ENCODE results near the gene PXMP2.

The PXMP2 gene

GRCh38 chr12:132640936-132641335, 46.5 kb upstream of the PXMP2 start:
- H4K20me1 ChIP-seq (ENCODE audit: insufficient read depth) = no peaks in the 10 kb centered on the region
- H3K9ac ChIP-seq = no peak overlapping the region
- H3K4me1 ChIP-seq (ENCODE audit: low read depth, poor library complexity, severe bottlenecking) = no peaks in the 10 kb centered on the region
- no peak overlapping the region for H3K4me2 ChIP-seq
- TF ChIP-seq, protein P1, sequence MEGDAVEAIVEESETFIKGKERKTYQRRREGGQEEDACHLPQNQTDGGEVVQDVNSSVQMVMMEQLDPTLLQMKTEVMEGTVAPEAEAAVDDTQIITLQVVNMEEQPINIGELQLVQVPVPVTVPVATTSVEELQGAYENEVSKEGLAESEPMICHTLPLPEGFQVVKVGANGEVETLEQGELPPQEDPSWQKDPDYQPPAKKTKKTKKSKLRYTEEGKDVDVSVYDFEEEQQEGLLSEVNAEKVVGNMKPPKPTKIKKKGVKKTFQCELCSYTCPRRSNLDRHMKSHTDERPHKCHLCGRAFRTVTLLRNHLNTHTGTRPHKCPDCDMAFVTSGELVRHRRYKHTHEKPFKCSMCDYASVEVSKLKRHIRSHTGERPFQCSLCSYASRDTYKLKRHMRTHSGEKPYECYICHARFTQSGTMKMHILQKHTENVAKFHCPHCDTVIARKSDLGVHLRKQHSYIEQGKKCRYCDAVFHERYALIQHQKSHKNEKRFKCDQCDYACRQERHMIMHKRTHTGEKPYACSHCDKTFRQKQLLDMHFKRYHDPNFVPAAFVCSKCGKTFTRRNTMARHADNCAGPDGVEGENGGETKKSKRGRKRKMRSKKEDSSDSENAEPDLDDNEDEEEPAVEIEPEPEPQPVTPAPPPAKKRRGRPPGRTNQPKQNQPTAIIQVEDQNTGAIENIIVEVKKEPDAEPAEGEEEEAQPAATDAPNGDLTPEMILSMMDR (conservative IDR thresholded peaks at IDR 0.05; ENCODE audit: low read depth, low read length) = no peak
- no peak overlapping the region for H2AFZ ChIP-seq (ENCODE audit: low read depth)
- H3K4me3 ChIP-seq (IDR thresholded peaks at IDR 0.05; ENCODE audit: insufficient read depth, low read depth, low read length) = no peak overlapping the region
- no peaks in the 10 kb centered on the region; the same call in 1 of the 2 replicates for H3K36me3 ChIP-seq (ENCODE audit: insufficient read depth)
- H3K79me2 ChIP-seq (ENCODE audit: insufficient read depth, low read depth) = no peaks in the 10 kb centered on the region
- H3K27ac ChIP-seq = no peak overlapping the region
- no peaks in the 10 kb centered on the region for H3K27me3 ChIP-seq (ENCODE audit: insufficient read depth, low read depth)

DNA sequence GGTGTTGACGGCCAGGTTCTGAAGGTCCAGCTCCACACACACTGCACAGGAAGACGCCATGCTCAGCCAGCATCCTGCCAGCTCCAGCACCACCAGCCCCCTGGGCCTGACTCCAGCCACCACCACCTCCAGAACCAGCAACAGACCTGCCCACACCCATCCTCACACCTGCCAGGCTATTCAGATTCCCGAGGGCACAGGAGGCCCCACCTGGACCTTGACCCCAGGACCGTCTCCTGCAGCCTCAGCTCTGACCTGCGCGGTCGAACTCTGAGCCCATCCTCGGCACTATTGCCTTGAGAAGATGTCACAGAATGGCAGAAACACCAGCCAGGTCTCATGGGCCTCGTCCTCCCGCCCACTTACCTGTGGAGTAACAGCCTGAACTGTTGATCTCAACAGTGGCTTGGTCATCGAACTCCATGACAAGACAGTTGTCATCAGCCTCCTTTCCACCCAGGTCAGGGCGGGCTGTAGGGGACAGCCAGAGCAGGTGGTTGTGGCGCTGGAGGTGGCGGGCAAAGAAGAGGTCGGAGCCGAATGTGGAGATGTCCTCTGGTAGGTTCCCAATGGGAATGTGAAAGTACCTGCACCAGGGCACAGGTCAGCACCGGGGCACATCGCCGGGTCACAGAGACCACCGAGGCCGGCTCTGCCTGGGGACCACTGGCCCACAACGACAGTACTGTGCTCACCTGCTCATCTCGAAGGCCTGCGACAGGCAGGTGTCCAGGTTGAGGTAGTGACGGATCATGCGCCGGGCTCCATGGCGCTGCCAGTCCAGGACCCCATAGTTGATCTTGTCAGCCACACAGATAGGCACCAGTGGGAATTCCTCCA, 45.4 kb upstream of the PXMP2 start:
- Histone ChIP-seq H3K27ac (no peak overlapping the region), H3K4me2 (no peak overlapping the region), H3K79me2 (ENCODE audit: insufficient read depth, low read depth) (no peaks in the 10 kb centered on the region), H3K4me3 (IDR thresholded peaks at IDR 0.05; ENCODE audit: insufficient read depth, low read depth, low read length) (no peak overlapping the region), H3K27me3 (ENCODE audit: insufficient read depth, low read depth) (no peaks in the 10 kb centered on the region), H3K36me3 (ENCODE audit: insufficient read depth) (no peaks in the 10 kb centered on the region; the same call in 1 of the 2 replicates), H3K4me1 (ENCODE audit: low read depth, poor library complexity, severe bottlenecking) (no peaks in the 10 kb centered on the region), H2AFZ (ENCODE audit: low read depth) (no peak overlapping the region), H4K20me1 (ENCODE audit: insufficient read depth) (no peaks in the 10 kb centered on the region), H3K9ac (no peak overlapping the region)
- TF ChIP-seq, protein P1 (conservative IDR thresholded peaks at IDR 0.05; ENCODE audit: low read depth, low read length) = no peak

GRCh38 chr12:132642846-132643835, 44.2 kb upstream of the PXMP2 start:
- H3K9ac ChIP-seq = no peak overlapping the region
- no peaks in the 10 kb centered on the region for H3K36me3 ChIP-seq (ENCODE audit: insufficient read depth)
- H3K4me2 ChIP-seq = no peak overlapping the region
- no peaks in the 10 kb centered on the region for H3K27me3 ChIP-seq (ENCODE audit: insufficient read depth, low read depth)
- no peaks in the 10 kb centered on the region for H3K79me2 ChIP-seq (ENCODE audit: insufficient read depth, low read depth)
- no peaks in the 10 kb centered on the region for H4K20me1 ChIP-seq (ENCODE audit: insufficient read depth)
- no peak overlapping the region for H3K27ac ChIP-seq
- no peak overlapping the region for H3K4me3 ChIP-seq (IDR thresholded peaks at IDR 0.05; ENCODE audit: insufficient read depth, low read depth, low read length)
- H2AFZ ChIP-seq (ENCODE audit: low read depth) = no peak overlapping the region
- TF ChIP-seq, protein P1 (conservative IDR thresholded peaks at IDR 0.05; ENCODE audit: low read depth, low read length) = no peak
- H3K4me1 ChIP-seq (ENCODE audit: low read depth, poor library complexity, severe bottlenecking) = no peaks in the 10 kb centered on the region

DNA sequence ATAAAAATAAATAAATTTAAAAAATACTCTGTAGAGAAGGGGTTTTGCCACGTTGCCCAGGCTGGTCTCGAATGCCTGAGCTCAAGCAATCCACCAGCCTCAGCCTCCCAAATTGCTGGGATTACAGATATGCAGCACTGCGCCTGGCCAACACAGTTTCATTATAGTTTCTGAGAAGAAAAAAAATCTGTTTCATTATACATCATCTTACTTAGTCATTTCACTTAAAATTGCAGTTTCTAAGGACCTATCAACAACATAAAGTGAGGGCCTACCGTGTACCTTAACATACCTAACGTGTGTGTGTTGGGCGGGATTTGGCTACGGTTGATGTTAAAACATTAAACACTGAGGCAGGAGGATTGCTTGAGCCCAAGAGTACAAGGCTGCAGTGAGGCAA, 40.5 kb upstream of the PXMP2 start:
- Histone ChIP-seq H3K27me3 (ENCODE audit: insufficient read depth, low read depth) (no peaks in the 10 kb centered on the region), H3K36me3 (ENCODE audit: insufficient read depth) (no peaks in the 10 kb centered on the region), H3K79me2 (ENCODE audit: insufficient read depth, low read depth) (no peaks in the 10 kb centered on the region), H2AFZ (ENCODE audit: low read depth) (no peak overlapping the region), H4K20me1 (ENCODE audit: insufficient read depth) (no peaks in the 10 kb centered on the region), H3K4me2 (no peak overlapping the region), H3K27ac (no peak overlapping the region), H3K4me1 (ENCODE audit: low read depth, poor library complexity, severe bottlenecking) (no peaks in the 10 kb centered on the region), H3K9ac (no peak overlapping the region), H3K4me3 (IDR thresholded peaks at IDR 0.05; ENCODE audit: insufficient read depth, low read depth, low read length) (no peak overlapping the region)
- TF ChIP-seq, protein P1 (conservative IDR thresholded peaks at IDR 0.05; ENCODE audit: low read depth, low read length) = no peak

All from KMS-11 (cell line).